ENCODE data around the gene PCDH9.

DNA sequence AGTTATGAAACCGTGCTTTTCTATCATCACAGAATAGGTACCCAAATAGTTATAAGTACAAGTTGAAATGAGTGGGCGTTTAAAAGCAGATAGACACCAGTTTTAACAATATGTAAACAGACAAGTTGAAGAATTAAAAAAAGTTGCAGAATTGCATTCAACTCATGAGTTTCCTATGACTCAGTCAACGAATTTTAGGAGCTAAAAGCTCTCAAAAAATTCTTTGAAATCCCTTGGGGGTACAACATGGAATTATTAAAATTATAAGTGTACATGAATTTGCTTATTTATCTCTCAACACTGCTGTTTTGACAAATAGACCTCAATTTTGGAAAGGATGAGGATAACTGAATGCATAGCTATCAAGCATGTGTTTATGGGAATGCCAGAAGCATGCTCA is 693.4 kb downstream of the PCDH9 start:
- TF ChIP-seq EP300 (IDR thresholded peaks at IDR 0.05; ENCODE audit: borderline replicate concordance in 1 of 2, control insufficient read depth in 1 of 2, low read depth in 2 of 2, low read length in 2 of 2) (no peak), YY1 (IDR thresholded peaks at IDR 0.05; ENCODE audit: low read depth, low read length) (no peak), CTCF (IDR thresholded peaks at IDR 0.05 in 2 of 3, conservative IDR thresholded peaks at IDR 0.05 in 1 of 3; ENCODE audit: control insufficient read depth in 2 of 3, extremely low read depth in 1 of 3, insufficient read depth in 1 of 3, low read depth in 3 of 3, low read length in 3 of 3) (no peak), ATF3 (IDR thresholded peaks at IDR 0.05; ENCODE audit: borderline replicate concordance, extremely low read depth, low read depth, low read length) (no peak)
